Metanephros (tissue), 2 donors: ENCODE results near the gene CDC25A. TPM values are rescaled to one million over a fixed set of nuclear protein-coding genes. Genes with fewer than 3 reads are reported as not detected.
A peak's percentile ranks its signal among the peaks of the same experiment; 100 is the strongest.

Experiments
- small RNA-seq: library from RNA; depleted of rRNA; stranded (forward); fragments of <200 nt; gene quantifications from one replicate; pipeline ENCODE3, GENCODE V24; 2014; ENCODE audit warnings: low replicate concordance
- total RNA-seq: library from RNA; depleted of rRNA; stranded (reverse); fragments of >200 nt; gene quantifications from one replicate; pipeline ENCODE4 v1.2.3, GENCODE V29; 2014

CDC25A gene
- total RNA-seq: 6.4 TPM

DNA sequence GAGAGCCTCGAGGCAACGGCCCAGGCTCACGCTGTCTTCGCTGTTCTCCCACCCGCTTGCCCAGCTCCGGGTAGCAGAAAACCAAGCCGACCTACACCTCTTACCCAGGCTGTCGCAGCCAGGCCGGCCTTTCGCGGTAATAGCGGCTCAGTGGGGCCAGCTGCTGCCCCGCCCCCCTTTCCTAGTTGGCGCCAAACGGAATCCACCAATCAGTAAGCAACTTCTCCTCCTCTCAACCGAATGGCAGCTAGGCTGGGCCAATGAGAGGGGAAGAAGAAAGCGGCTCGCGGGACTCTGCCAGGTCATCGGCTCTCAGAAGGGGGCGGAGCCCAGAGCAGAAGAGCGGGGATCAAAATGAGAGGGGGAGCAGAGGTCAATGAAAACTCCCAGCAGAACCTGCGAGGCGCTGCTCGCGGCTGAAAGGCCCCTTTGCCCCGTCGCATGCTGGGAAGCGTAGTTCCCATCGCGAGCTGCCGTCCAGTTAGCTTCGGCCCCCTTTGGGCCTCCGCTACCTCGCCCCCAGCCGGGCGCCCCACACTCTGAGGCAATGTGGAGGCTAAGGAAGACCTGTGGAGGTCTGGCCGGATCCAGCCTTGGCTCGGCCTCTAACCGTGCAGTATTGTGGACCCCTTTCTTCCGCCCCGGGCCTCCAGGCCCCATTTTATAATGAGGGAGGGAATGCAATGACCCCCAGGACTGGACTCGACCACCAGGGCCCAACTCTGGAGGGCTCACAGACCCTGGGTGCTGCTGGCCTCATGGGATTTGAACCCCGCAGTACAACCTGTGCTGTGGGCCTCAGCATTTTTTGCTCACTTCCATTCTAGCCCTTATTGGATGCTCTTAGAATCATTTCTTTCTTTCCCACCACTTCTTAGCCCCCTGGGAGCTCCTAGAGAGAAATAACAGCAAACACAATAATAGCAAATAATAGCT lies at the start of gene CDC25A:
CDC25A (minus strand) TSS at position 152 of the 936 bp plus-strand sequence. CDS start 470 bp downstream, outside the sequence.

GRCh38 chr3:48222616-48223513 lies 34.6 kb upstream of the CDC25A start, which contains the start of gene CAMP:
Gene CAMP, plus strand, starts transcription at chr3:48223495. Its CDS starts 17 bp downstream, at chr3:48223512.

Small RNA genes within 50 kb of the gene (small RNA-seq; reads per million reads assigned to genes)
- gene MIR4443: 0.44 reads per million, percentile 55 among the genes with 10 or more reads in this experiment
- not detected for gene NDUFB1P1
- not detected for gene RNU7-128P
- gene SNRPFP4: not detected

Other genes with a start within 250 kb of the CDC25A start
- gene MAP4, start 172.0 kb downstream of the CDC25A start, total RNA-seq: 113 TPM
- gene CAMP, start 35.1 kb upstream of the CDC25A start, total RNA-seq: 12.1 TPM
- gene ZNF589, start 52.7 kb upstream of the CDC25A start, total RNA-seq: 10.5 TPM
- gene NME6, start 113.0 kb upstream of the CDC25A start, total RNA-seq: 30.0 TPM
- not detected for gene SPINK8, start 145.2 kb upstream of the CDC25A start, total RNA-seq
- 0.23 TPM for gene FBXW12, start 183.8 kb upstream of the CDC25A start, total RNA-seq
- gene PLXNB1, start 241.7 kb upstream of the CDC25A start, total RNA-seq: 202 TPM